Activated CD8-positive, alpha-beta memory T cell treated with anti-CD3 and anti-CD28 coated beads for 24 hours (primary cell): Measurements from ENCODE around the gene ZC3H8.
"Not testable (repeated sequence)": the region's sequence is repeated elsewhere in the genome, so short reads cannot be mapped to it uniquely, and the experiment has no call there.

Experiments
- DNase-seq: peaks from one replicate; pipeline ENCODE4 v3.0.0-alpha.2; 2020

ZC3H8 gene

DNA sequence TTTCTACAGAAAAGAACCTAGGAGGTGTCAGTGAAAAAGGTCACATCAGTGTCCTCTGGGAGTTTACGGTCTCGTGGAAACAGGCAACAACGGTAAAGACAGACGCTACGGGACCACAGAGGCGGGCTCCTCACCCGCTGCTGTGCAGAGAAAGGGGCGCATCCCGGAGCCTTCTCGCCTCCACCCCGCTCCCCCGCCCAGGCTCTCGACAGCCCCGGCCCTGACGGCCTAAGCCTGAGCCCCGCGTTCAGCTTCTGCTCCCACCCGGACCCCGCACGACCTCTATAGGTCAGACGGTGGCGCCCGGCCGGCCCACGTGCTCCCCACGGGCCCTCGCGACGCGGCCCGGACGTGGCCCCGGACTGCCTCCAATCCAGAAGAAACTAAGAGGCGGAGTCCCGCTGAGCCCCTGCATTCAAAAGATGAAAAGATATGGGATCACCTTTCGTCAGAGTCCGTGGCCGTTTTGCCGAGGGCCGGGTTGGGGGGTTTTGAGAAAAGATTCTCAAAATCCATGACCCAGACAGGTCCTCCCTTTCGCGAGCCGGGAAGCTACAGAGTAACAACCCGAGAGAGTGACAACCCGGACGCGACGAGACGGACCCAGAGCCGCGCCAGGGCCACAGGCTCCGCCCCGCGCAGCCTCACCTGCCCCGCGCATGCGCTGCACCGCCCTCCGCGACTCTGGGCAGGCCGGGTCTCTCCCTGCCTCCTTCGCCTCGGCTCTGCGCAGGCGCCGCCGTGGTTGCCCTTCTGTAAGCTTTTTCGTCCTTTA is at the start of gene ZC3H8:
TSS of gene ZC3H8 (minus strand) at position 577 of the 775 bp plus-strand sequence. CDS start at position 516, 61 bp downstream.
- peak; percentile 98 for DNase-seq

DNA sequence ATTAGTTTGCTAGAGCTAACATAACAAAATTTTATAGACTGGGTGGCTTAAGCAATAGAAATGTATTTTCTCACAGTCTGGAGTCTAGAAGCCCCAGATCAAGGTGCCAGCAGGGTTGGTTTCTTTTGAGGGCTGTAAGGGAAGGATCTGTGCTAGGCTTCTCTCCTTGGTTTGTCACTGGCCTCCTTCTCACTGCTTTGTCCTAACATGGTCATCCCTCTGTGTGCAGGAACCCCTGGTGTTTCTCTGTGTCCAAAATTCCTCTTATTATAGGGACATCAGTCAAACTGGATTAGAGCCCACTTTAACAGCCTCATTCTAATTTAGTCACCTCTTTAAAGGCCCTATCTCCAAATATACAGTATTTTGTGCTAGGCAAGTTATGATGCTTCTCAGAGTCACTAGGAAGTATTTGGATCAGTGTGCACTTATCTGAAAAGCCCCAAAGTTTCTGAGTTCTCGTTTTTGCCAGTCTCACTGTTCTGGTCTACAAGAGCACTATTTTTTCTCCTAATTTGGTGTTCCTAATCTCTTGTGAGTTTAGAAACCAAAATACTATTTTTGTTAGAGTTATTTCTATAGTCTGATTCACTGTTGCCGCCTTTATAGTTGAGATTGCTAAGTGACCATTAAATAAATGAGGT is 49.6 kb upstream of the ZC3H8 start:
- DNase-seq, result no peak

DNA sequence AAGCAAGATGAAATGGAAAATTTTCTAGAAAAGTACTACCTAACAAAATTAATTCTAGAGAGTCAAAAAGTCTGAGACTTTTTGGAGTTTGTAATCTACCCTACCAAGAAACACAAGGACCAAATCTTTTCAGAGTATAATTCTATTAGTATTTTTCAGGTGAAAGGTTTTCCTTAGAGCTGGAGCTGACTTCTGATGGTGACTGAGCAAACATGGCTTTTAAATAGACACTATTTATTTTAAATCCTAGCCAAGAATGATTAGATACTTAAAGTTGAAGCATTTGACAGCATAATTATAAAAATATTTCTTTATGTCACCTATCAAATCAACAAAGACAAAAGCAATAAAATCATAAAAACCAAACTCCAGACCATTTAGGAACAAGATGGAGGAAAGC is 47.1 kb upstream of the ZC3H8 start:
- no peak for DNase-seq

DNA sequence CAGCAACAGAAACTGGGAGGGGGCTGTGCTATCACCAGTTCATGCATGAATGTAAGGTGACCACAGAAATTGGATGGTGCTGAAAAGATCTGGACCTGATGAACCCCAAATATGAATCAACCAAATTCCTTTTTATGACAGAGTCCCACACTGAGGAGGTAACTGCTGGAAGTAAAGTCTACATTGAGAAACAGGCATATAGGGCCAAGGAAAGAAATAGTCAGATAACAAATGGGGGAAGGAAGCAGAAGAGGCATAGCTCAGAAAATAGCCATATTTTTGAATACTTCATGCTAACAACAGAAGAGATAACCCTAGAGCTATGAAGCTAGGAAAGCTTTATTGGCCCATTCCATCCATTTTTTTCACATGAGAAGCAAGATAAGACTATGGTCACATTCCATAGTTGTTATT is 46.3 kb upstream of the ZC3H8 start:
- DNase-seq, result no peak

DNA sequence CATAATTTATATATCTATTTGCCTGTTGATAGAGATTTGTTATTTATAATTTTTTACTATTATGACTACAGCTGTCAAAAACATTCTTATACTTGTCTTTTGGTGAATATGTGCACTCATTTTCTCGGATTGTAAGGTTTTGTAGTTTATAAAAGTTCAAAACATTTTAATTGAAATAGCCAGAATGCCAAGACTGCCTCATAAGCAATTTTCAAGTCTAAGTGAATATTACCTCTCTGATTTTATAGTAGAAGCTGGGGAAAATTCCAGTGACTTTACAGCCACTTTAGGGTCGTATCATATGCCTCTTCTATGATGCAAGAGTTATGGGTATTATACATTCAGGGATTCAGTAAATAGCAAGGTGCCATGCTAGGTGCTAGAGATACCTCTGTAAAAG is 41.6 kb upstream of the ZC3H8 start:
- DNase-seq, result no peak

DNA sequence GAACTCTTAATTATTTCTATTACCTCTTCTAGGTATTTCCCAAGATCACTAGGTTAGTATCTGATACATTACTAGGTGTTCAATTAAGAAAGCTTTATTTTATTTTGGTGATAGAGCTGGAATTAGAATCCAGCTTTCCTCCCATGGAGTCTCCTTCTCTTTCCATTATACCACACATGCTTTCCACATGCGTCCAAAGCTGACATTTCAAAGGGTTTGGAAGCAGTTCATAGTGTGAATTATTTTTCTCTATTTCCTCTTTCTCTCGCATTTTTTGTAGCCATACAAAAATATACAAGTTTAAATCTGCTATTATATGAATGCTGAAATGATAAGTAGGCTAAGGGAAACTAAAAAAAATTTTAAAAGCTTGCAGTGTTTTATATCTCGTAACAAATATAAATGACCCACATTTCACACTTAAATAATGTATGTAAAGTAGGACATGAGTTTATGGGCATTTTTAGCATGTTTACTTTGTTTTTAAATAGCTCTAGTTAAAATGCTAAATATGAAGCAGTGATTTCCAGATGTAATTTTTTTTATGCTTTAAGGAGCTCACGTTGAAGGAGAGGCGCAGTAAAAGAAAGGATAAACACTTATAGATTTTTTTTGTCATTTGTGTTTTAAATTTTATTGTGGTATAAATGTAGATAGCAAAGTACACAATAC is 40.7 kb upstream of the ZC3H8 start:
- no peak for DNase-seq

DNA sequence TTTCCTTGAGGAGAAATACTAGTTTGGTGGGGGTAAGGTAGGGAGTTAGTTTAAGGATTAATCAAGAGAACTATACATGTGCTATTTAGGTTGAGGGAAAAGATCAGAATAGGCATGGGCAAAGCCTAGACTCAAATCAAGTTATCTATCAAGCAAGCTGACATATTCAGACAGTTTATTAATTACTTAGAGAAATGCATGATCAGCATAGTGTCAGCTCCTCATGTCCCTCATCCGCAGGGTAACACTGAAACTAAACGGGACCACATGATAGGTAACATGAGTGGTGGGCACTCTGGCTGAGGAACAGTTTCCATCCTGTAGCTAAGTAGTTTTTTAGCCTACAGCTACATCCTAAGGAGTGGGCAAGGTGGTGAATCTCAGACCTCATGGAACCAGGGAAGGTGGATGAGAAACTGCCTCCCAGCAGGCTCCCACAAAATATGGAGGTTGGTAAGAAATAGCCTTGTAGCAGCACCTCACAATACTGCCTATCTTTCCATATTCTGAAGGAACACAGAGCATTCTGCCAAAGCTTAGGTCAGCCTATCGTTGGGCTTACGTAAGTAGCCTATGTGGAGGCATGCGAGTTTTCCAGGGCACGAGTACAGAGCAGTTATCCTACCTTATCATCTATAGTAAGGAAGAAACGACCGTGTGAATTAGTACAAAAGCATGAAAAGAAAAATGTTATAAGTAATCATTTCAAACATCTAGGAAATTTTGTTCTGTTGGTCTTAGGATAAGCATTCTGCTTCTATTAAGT is 39.0 kb upstream of the ZC3H8 start:
- no peak for DNase-seq

DNA sequence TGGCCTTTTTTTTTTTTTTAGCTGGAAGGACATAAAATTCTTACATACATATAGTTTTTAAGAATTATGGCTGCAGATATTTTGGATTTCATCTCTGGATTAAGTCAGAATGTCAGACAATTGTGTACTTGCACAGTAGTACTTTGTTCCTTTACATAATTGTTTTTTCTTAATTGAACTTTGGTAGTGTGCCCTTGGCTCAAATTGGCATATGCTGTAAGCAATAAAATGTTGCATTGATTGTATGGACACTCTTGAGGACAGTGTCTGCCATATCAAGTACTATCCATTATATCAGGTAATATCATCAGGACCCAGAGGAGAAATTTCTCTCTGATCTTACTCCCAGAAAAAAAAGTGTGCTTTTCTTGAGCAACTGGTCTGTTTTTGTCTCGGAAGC is 35.8 kb upstream of the ZC3H8 start:
- DNase-seq, result no peak

DNA sequence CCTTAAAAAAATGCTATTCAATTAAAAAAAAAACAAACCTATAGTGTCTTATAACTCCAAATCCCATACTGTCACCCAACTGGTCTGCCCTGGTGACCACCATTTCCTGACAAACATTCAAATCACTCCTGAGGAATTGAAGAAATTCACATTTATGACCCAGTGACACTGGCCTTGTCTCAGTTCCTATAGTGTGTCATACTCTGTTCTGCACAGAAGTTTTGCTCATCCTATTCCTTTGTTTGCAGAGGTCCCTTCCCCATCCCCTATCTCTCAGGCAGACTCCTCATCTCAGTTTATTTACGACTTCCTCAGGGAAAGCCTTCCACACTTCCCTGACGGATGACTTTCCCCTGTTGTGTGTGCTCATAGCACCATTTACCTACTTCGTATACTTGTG is 35.2 kb upstream of the ZC3H8 start:
- DNase-seq, result no peak

DNA sequence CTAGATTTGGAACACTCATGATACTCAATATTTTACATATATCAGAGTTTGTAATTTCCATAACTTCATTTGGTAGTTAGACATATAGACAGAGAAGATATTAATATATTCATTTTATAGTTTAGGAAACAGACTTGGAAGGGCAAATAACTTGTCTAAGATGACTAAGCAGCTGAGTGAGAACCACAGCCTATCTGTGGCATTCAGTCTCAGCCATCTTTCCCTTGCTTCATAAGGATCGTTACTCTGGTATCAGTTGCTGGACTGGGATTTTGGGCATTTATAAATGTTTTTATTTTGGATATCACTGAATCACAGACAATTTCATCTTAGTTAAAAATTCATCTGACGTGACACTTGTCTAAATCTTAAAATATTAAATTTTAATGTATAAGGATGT is 28.7 kb upstream of the ZC3H8 start:
- not testable (repeated sequence) for DNase-seq

DNA sequence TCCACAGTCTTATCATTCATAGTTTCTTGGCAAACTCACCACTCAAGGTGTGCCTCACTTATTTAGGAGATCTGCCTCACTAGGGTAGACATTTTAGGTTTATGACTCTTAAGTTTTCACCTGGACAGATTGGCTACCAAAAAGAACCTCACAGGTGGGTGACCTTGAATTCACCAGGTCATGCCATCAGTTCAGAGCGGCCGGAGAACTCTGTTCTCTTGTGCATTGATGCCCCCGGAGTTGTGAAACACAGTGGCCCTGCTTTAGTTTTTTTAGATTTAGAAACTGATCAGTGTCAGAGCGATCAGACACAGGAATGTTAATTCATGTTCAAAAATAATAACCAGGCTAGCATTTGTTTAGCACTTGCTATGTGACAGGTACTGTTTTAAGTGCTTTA is 27.2 kb upstream of the ZC3H8 start:
- not testable (repeated sequence) for DNase-seq

DNA sequence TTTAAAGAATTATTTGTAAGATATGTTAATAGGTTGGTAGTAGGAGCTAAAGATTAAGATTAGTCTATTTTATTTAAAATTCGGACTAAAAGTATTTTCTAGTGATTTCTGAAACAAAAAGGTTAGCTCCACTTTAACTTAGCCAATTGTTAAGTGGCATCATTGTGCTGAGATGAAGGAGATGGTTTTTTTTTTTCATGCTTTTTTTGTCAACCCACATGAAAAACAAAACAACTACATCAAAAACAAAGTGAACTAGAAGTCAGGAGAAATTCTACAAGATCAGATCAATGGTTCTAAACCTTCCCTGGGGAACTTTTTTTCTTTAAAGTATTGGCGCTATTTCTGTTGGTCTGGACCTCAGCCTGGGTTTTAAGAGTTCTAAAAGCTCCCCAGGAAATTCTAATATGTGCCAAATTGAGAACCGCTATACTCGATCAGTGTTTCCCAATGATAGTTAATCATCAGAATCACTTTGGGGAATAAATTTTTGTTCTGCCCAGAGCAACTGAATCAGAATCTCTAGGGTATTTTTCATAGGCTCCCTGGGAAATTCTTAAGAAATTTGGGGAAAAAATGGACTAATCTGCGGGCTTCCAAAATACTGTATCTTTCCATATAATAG is 22.9 kb upstream of the ZC3H8 start:
- no peak for DNase-seq

DNA sequence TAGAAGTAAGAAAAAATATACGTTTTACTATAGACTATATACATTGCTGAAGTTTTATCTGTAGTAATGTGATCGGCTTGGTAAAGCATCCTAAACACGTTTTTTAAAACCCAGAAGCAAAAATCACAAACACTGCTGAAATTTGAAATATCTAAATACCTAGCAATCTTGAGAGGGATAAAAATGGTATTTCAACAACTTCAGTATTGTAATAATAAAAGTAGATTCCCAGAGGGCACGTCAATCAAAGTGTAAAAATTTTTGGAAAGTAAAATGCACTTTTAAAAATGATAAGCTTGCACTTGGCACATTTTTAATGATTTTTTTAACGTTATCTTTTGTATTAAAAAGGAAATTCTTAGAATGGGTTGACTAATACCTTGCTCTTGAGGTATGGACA is 22.1 kb upstream of the ZC3H8 start:
- no peak for DNase-seq

DNA sequence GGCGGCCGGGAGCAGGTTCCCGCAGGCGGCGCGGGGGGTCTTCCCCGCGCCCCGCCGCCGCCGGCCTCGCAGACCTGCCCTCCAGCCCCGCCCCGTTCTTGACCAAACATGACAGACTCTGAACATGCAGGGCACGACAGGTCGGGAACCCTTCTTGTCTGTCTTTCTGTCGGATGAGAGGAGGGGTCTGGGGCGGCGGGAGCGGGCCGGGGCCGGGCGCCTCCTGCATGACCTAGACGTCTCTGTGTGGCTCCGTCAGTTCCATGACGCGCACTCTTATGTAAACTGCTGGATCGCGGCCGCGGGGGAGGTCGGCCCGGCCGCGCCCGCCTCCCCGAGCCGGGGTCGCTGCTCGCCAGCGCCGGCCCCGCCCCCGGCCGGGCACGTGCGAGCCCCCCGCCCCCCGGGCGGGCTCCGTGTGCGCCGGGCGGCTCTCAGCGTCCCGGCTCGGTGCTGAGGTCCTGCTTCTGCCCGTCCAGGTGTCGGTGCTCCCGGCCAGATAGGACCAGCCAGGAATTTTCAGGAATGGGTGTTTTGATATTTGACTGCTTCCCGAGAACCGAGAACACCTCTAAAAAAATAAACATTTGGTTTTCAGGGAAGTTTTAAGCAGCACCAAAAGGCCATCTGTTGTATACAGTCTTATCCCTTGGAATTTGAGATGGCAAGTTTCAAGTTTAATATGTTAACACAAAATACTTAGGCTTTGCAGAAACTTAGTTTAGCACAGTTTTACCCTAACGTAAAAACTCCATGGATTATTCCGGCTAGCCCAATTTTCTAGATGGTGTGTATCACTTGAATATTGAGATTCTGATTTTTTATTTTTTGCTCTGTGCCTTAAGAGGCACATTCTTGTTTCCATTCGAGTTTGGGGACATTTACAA is 21.3 kb upstream of the ZC3H8 start:
- peak; percentile 94 for DNase-seq

DNA sequence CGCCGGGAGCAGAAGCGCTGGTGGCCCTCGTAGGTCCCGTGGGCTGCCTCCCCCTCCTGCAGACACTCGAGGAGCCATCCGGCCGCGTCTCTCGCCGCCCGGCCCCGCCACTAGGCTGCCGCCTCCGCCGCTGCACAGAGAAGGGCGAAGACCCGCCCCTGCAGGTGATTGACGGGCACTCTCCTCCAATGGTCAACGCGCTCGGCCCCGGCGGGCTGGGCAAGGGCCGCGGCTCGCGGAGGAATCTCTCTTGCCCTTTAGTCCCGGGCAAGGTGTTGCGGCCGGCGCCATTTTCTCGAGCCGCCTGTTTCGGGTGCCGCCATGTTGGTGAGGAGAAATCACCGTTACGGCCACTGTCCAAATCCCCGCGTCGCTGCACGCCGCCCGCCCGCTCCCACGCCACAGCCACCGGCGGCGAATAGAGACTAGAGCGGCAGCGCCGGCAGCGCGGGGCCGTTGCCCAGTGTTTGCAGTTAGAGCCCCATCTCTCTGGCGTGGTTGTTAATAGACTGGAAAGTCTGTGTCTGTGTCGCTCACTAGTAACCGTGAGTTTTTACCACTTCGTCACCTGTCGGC is 20.6 kb upstream of the ZC3H8 start, which contains the start of gene ZC3H6:
TSS of gene ZC3H6 (plus strand) at position 287 of the 576 bp plus-strand sequence. CDS start 398 bp downstream, outside the sequence.
- peak; percentile 100 for DNase-seq

DNA sequence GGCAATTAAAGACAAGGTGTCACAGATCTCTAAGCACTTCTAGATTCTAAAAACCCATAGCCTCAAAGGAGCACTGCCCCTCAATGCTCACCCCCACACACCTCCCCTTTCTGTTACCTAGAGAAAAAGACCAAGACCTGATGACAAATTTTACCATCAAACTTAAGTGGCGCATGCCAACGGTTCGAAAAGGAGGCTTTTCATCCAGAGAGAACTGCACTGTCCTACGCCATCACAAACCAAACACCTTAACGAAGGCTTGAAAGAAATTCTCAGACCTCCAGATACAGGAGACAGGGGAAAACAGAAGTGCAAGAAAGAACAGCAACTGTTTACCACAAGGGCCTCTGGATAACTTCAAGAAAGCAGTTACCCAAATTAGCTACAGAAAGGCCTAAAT is 18.5 kb upstream of the ZC3H8 start:
- DNase-seq, result no peak

DNA sequence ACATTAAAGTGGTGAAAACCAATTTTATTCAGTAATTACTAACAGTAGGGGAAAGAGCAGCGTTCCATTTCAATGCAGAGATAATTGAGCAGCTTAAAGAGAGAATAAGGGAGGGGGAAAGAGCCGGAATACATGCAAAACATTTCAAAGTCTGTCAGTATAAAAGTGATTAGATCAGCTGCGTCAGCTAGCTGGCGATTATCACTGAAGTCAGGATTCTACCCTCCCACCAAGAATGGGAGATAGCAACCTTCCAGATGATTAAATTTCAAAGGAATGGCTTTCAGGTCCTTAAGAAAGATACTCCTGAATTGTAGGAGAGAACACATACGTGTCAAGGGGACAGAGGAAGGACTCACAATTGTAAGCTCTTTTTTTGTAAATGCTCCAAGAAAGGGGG is 17.8 kb upstream of the ZC3H8 start:
- DNase-seq, result no peak

DNA sequence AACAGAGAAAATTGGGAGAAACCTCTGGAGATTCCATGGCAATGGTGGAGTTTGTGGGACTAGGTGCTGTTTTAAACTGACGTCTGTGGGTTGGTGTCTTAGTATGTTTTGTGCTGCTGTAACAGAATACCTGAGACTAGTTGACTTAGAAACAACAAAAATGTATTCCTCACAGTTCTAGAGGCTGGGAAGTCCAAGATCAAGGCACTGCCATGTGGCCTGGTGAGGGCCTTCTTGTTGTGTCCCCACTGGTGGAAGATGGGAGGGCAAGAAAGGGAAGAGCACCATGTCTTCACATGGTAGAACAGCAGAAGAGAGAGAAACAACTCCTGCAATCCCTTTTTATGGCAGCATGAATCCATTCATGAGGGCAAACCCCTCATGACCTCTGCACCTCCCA is 13.7 kb upstream of the ZC3H8 start:
- no peak for DNase-seq

DNA sequence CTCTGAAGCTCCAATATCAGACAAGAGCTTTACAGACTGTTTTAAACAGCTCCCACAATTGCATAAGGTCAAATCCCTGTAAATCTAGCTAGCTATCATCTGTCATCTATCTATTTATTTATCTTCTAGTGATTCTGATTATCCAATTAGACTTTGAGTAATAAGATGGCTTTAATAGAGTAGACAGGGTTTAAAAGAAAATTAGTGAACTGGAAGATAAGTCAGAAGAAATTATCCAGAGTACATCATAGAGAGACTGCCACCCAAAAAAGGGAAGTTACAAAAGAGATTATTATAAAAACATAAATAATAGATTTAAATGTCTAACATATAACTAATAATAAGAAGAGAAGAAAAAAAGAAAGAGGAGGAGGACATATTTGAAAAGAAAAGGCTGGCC is 8.0 kb upstream of the ZC3H8 start:
- no peak for DNase-seq

DNA sequence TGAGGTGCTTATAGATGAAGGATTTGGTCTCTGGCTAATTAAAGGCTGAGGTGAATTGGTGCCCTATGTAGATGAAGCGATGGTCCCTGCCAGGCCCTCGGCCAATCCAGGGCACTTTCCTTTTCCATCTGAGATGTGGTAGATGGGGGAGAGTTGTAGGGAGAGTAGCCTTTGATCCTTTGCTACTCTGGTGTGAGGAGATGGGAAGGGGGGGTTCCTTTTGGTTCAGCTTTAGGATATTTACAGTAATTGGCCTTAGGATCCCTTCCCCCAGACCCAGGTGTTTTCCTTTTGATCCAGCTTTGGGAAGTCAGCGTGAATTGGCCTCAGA is 5.4 kb upstream of the ZC3H8 start:
- no peak for DNase-seq

DNA sequence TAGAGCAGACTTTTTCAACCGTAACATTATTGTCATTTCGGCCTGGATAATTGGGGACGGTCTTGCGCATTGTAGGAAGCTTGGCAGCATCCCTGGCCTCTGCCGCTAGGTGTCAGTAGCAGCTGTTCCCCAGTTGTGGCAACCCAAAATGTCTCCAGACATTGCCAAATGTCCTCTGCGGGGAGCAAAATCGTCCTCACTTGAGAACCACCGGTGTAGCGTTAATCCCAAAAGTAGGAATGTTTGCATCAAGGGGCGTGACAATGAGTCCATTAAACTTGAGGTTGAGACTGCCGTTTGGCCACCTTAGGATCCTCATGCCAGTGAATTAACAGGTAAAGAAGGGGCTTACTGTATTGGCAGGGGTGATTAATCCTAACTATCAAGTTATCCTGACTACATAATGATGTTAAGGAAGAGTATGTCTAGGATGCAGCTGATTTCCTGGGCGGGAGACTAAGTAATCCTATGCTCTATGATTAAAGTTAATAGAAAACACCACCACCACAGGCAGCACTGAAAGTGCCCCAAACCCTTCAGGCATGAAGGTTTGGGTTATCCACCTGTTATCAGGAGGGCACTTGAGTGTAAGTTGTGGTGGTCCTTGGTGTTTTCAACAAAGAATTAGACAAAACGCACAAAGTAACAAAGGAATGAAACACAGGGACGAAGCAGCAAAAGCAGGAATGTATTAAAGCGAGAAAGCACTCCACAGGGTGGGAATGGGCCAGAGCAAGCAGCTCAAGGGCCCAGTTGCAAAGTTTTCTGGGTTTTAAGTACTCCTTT is 4.9 kb upstream of the ZC3H8 start:
- peak; percentile 91 for DNase-seq
